Islet of Langerhans (tissue), 1 donor: ENCODE data around the gene ALG1.
"Not testable (repeated sequence)": the region's sequence is repeated elsewhere in the genome, so short reads cannot be mapped to it uniquely, and the experiment has no call there.

Source experiments
- FAIRE-seq: peaks from one replicate; lab custom pipeline; 2011; peaks lifted over from hg19 to GRCh38; lab: Jason Lieb, UNC

Gene ALG1

GRCh38 chr16:5073771-5074170, 2.1 kb downstream of the ALG1 start:
- not testable (repeated sequence) for FAIRE-seq

- no peak for FAIRE-seq
Observed at GRCh38 chr16:5075637-5076036, 4.0 kb downstream of the ALG1 start.

- no peak for FAIRE-seq
Observed at GRCh38 chr16:5077304-5077703, 5.7 kb downstream of the ALG1 start.

GRCh38 chr16:5078626-5079025, 7.0 kb downstream of the ALG1 start:
- FAIRE-seq, result no peak

GRCh38 chr16:5080461-5080860, 8.8 kb downstream of the ALG1 start:
- FAIRE-seq, result not testable (repeated sequence)

- not testable (repeated sequence) for FAIRE-seq
Observed at GRCh38 chr16:5080996-5081395, 9.4 kb downstream of the ALG1 start.

GRCh38 chr16:5083646-5084045, 12.0 kb downstream of the ALG1 start:
- FAIRE-seq, result not testable (repeated sequence)

GRCh38 chr16:5084099-5084731, 12.6 kb downstream of the ALG1 start:
- not testable (repeated sequence) for FAIRE-seq

- not testable (repeated sequence) for FAIRE-seq
Observed at GRCh38 chr16:5084802-5085201, 13.2 kb downstream of the ALG1 start.

GRCh38 chr16:5085716-5086115, 14.1 kb downstream of the ALG1 start:
- not testable (repeated sequence) for FAIRE-seq

- FAIRE-seq, result not testable (repeated sequence)
Observed at GRCh38 chr16:5088086-5088790, 16.6 kb downstream of the ALG1 start.

- not testable (repeated sequence) for FAIRE-seq
Observed at GRCh38 chr16:5088936-5089335, 17.3 kb downstream of the ALG1 start.

- FAIRE-seq, result not testable (repeated sequence)
Observed at GRCh38 chr16:5089911-5090555, 18.4 kb downstream of the ALG1 start.

GRCh38 chr16:5090592-5090991, 18.9 kb downstream of the ALG1 start:
- not testable (repeated sequence) for FAIRE-seq

GRCh38 chr16:5093081-5093480, 21.4 kb downstream of the ALG1 start:
- not testable (repeated sequence) for FAIRE-seq

GRCh38 chr16:5093746-5094145, 22.1 kb downstream of the ALG1 start:
- not testable (repeated sequence) for FAIRE-seq

GRCh38 chr16:5095145-5095830, 23.6 kb downstream of the ALG1 start:
- not testable (repeated sequence) for FAIRE-seq

- FAIRE-seq, result not testable (repeated sequence)
Observed at GRCh38 chr16:5096437-5097060, 24.9 kb downstream of the ALG1 start.

- not testable (repeated sequence) for FAIRE-seq
Observed at GRCh38 chr16:5097061-5097469, 25.4 kb downstream of the ALG1 start.

GRCh38 chr16:5097470-5098220, 26.0 kb downstream of the ALG1 start, which contains the start of gene EEF2KMT:
Gene EEF2KMT (minus strand): TSS chr16:5097795. CDS start chr16:5097739, 56 bp downstream.
- not testable (repeated sequence) for FAIRE-seq
